Transverse colon (tissue), 4 donors: ENCODE results near the gene SLC30A1. TPM values are rescaled to one million over a fixed set of nuclear protein-coding genes. Genes with fewer than 3 reads are reported as not detected.

Source experiments
- DNase-seq: peaks from one replicate; pipeline ENCODE4 v3.0.0-alpha.2; 2019
- H3K27ac ChIP-seq, 4 donors: fragments of 200-600 bp; sonication (generic); 2 replicates each; pipeline ENCODE4 v1.5.1; 2016 to 2018; ENCODE audit warnings: inconsistent platforms in 4 of 4
- H3K27me3 ChIP-seq: fragments of 200-600 bp; sonication (generic); 2 replicates; pipeline ENCODE4 v1.5.1; 2017; ENCODE audit warnings: inconsistent platforms
- H3K36me3 ChIP-seq, 4 donors: fragments of 200-600 bp; sonication (generic); 2 replicates each; pipeline ENCODE4 v1.5.1; 2017 to 2019; ENCODE audit warnings: inconsistent platforms in 4 of 4
- H3K4me1 ChIP-seq, 4 donors: fragments of 200-600 bp; sonication (generic); 2 replicates each; pipeline ENCODE4 v1.5.1; 2017 to 2020; ENCODE audit warnings: inconsistent platforms in 4 of 4
- H3K4me3 ChIP-seq, 4 donors: fragments of 200-600 bp; sonication (generic); 1 replicate in 1 of 4; 2 replicates in 3 of 4; pipeline versions ENCODE4 v1.5.1 to v1.6.1; 2017 to 2019; ENCODE audit warnings: inconsistent platforms in 4 of 4
- H3K9me3 ChIP-seq, 2 donors: fragments of 200-600 bp; sonication (generic); 2 replicates each; pipeline ENCODE4 v1.5.1; 2017 to 2019; ENCODE audit warnings: inconsistent platforms in 2 of 2
- CTCF ChIP-seq, 5 experiments: fragments of 200-600 bp in 3 of 5; fragments of 450-650 bp in 2 of 5; sonication (generic) in 3 of 5; IDR thresholded peaks; 1 replicate in 2 of 5; 2 replicates in 3 of 5; pipeline ENCODE4 v1.5.1; 2016 to 2017; ENCODE audit warnings: antibody characterized with exemption in 5 of 5, inconsistent platforms in 3 of 5, mild to moderate bottlenecking in 2 of 5, moderate library complexity in 1 of 5
- EP300 ChIP-seq: sonication (generic); formaldehyde crosslinking; IDR thresholded peaks from one replicate; pipeline ENCODE4 v1.6.1; 2017; ENCODE audit warnings: antibody characterized with exemption, low read depth
- POLR2A ChIP-seq: fragments of 450-650 bp; IDR thresholded peaks from one replicate; pipeline ENCODE4 v1.6.1; 2016; ENCODE audit warnings: antibody characterized with exemption, mild to moderate bottlenecking, moderate library complexity
- POLR2AphosphoS5 ChIP-seq, 3 donors: sonication (generic); formaldehyde crosslinking; IDR thresholded peaks; one replicate each; pipeline ENCODE4 v1.6.1; 2016; ENCODE audit warnings: antibody characterized with exemption in 3 of 3
- WGBS, 2 donors: methylation state at CpG; one replicate each; pipeline ENCODE4 v1.1.5; 2018; ENCODE audit warnings: low coverage in 1 of 2; 5-methylcytosine and 5-hydroxymethylcytosine counted together
- in situ Hi-C, 4 donors: fragments of 200-750 bp; cut with MboI; loops; one replicate each; pipeline versions ENCODE4 v1.15.0 to v1.15.1; 2017; ENCODE audit warnings: low sequenced_read_pairs in 3 of 4, low pct_ligation_motif_present in 1 of 4, low pct_unique_long_range_greater_than_20kb in 1 of 4
- intact Hi-C: fragments of 100-400 bp; cut with DNase I; formaldehyde crosslinking; loops from one replicate; pipeline ENCODE4 v1.15.1; 2023; ENCODE audit warnings: low total_unique reads
- total RNA-seq, 4 donors: library from RNA; depleted of rRNA; stranded (reverse); fragments of >200 nt; gene quantifications; one replicate each; pipeline ENCODE4 v1.1.0, GENCODE V29; 2016

The SLC30A1 gene
- total RNA-seq, 4 donors from 2014 or later: 14.5 to 42.3 (median 26.0) TPM

DNA sequence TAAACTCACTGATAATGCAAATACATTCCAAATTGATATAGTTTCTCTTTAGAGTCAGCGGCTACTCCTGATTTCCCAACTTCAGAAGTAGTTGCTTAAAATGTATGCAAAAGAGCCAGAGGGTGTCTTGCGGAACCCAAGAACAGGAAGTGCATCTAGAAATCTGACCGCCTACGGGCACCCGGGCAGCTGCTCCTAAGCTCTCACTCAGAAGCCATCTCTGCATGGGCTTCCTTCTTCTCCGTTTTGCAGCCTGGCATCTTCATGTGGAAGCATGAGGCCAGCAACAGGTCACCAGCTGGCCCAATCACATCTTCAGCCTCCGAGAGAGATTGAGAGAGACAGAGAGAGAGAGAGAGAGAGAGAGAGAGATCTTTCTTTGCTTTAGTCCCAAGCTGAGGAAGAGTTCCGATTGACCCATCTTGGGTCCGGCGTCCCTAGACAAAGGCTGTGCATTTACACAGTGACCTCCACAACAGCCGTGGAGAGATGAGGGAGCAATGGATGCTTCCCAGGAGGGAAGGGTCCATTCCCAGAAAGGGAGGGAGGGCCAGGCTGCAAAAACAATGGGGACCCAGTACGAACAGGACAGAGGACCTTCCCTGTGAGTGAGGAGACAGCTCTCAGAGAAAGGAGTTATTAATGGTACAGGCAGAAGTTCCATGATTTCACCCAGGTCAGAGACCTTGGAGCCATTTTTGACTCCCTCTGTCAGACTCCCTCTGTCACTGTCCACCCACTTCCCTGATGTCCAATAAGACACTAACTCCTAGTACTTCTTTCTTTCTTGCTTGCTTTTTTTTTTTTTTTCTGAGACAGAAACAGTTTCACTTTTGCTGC, 28.2 kb upstream of the SLC30A1 start:
- no peaks in the 10 kb centered on the region for H3K36me3 ChIP-seq
- peak overlapping the region in 2 of 4 donors; percentile 5 to 18 for H3K4me3 ChIP-seq
- peak overlapping the region; percentile 50 to 55 (median 54) for H3K27ac ChIP-seq
- in situ Hi-C loops (no loop called here), intact Hi-C loops (no loop called here)
- peaks cover 0 to 14% (median 0%) of the 10 kb centered on the region in 4 donors for H3K4me1 ChIP-seq
- no peaks in the 10 kb centered on the region for H3K9me3 ChIP-seq
- no peaks in the 10 kb centered on the region for H3K27me3 ChIP-seq
- TF ChIP-seq POLR2AphosphoS5 (IDR thresholded peaks at IDR 0.05): no peak
- DNase-seq: peak; percentile 41
- 40 to 74% methylated on average over 1 to 12 of the region's 12 CpGs for WGBS, 2 donors

GRCh38 chr1:211606332-211606913, 27.5 kb upstream of the SLC30A1 start:
- Histone ChIP-seq H3K27me3 (no peaks in the 10 kb centered on the region), H3K36me3 (no peaks in the 10 kb centered on the region), H3K4me1 (peaks cover 0 to 14% (median 0%) of the 10 kb centered on the region in 4 donors), H3K4me3 (peak overlapping the region in 2 of 4 donors; percentile 5 to 18), H3K27ac (peak overlapping the region; percentile 10 to 55 (median 52)), H3K9me3 (no peaks in the 10 kb centered on the region)
- TF ChIP-seq POLR2AphosphoS5 (IDR thresholded peaks at IDR 0.05): no peak
- TF ChIP-seq EP300: no peak
- no peak for TF ChIP-seq POLR2A
- TF ChIP-seq CTCF (IDR thresholded peaks at IDR 0.05): no peak
- intact Hi-C loops: no loop called here
- in situ Hi-C loops: no loop called here
- WGBS, 2 donors: 43 to 65% methylated on average over 1 to 8 of the region's 8 CpGs
- peak; percentile 41 for DNase-seq

- H3K27me3 ChIP-seq: no peaks in the 10 kb centered on the region
- in situ Hi-C loops (no loop called here), intact Hi-C loops (no loop called here)
- WGBS, 2 donors: 90 to 91% methylated on average over 2 to 11 of the region's 11 CpGs
- no peak for TF ChIP-seq EP300
- no peak for TF ChIP-seq POLR2A
- no peak for TF ChIP-seq CTCF (IDR thresholded peaks at IDR 0.05)
- H3K4me3 ChIP-seq: peak overlapping the region in 1 of 4 donors; percentile 18
- no peak for DNase-seq
- H3K36me3 ChIP-seq: no peaks in the 10 kb centered on the region
- no peaks in the 10 kb centered on the region for H3K9me3 ChIP-seq
- peaks cover 0 to 14% (median 0%) of the 10 kb centered on the region in 4 donors for H3K4me1 ChIP-seq
- peak overlapping the region in 3 of 4 donors; percentile 50 to 55 (median 53) for H3K27ac ChIP-seq
Measured at GRCh38 chr1:211605603-211606331, 26.8 kb upstream of the SLC30A1 start.

DNA sequence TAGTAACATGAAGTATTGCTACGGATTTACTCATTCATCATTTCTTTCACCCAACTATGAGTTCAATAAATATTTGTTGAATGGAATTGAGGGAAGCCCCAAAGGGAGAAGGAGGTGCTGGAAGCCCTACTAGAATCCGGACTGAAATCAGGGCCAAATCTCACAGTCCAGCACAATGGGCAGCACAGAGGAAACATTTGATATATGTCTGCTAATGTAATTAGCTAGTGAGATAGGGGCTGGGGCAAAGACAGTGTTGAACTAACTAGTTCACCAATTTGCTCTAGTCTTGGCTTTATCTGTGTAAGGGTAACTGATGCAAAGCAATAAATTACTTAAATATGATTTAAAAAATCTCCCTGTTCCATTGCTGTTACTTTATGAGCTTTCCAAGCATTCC, 26.1 kb upstream of the SLC30A1 start:
- TF ChIP-seq EP300 (no peak), POLR2A (no peak), POLR2AphosphoS5 (IDR thresholded peaks at IDR 0.05) (no peak), CTCF (IDR thresholded peaks at IDR 0.05) (no peak)
- 90 to 94% methylated on average over 2 of the region's 2 CpGs for WGBS, 2 donors
- in situ Hi-C loops: no loop called here
- Histone ChIP-seq H3K36me3 (no peaks in the 10 kb centered on the region), H3K27ac (no peak overlapping the region), H3K4me1 (peaks cover 0 to 14% (median 0%) of the 10 kb centered on the region in 4 donors), H3K4me3 (no peak overlapping the region), H3K27me3 (no peaks in the 10 kb centered on the region), H3K9me3 (no peaks in the 10 kb centered on the region)
- no peak for DNase-seq
- intact Hi-C loops: no loop called here
